ENCODE results near the gene PARP3.

Gene PARP3

DNA sequence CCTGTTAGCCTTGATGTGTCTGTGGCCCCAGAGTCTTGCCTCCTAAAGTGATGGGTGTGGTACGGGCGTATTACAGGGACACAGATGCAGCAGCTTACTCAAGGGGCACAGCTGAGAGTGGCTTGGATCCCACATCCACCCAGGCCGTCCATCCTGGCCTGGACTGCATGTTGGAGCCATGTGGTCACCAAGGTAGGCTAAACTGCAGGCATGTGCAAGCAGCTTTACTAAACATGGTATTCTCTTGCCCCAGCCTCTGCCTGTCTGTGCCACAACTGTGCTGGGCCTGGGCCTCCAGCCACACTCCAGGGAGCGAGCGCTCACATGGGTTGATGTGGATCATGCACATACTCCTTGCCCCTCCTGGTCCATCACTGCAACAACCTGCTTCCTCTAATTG is 7.0 kb downstream of the PARP3 start:
- DNase-seq = no peak

DNA sequence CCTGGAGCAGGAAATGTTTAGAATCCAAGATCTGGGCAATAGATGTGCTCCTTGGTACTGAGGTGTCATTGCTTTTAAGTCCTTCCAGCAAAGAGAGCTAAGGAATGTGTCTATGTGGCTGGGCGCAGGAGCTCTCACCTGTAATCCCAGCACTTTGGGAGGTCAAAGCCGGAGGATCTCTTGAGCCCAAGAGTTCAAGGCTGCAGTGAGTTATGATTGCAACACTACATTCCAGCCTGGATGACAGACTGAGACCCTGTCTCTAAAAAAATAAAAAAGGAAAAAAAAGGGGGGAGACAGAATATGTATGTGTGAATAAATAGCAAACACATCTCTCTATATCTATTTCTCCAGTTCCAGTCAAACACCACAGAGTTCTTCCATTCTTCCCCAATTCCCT is 8.7 kb downstream of the PARP3 start:
- DNase-seq = no peak

DNA sequence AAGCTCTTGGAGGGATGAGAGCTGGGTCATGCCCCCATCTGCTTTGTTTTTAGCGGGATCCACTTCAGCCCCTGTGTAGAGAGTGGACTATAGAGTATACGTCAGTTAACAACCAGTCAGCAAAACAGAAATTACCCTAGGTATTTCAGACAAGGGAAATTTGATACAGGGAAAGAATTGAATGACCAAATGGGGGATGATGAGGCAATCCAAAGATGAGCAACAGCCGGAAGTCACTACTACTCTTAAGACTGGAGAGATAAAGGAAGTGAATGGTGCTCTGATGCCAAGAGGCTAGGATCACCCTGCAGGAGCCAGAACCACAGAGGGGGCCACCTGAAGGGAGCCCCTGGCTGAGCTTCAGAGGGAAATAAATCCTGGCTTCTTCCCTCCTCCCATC is 11.3 kb downstream of the PARP3 start:
- no peak for DNase-seq

DNA sequence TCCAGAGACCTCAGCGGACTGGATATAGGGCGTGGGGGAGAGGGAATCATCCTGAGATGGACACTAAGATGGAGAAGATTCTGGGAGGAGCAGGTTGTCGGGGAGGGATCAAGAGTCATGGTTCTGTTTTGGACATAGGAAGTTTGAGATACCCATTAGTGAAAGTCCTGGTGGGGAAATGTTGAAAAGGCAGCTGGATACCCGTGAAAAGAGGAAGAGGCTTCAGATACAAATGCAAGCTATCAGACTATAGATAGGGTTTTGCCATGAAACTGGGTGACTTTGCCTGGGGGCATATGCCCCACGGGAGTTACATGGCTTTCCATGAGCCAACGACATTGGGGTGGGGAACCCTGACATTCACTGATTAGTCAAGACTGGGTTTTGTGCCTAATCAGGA is 11.9 kb downstream of the PARP3 start:
- no peak for DNase-seq

DNA sequence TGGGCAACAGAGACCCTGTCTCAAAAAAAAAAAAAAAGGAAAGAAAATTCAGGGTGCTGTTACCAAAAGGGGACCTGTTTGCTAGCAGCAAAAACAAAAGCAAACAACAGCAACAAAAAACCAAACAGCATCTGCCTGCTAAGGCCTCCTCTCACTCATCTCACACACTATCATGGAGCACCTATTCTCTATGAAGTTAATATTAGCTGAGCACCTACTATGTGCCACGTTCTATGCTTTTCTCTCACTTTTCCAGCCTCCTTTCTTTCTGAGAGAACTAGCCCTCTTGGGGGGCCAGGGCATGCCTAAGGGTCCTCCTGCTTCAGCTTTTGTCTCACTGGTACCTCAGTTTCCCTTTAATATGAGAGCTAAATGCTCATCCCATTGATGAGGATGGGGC is 12.6 kb downstream of the PARP3 start:
- DNase-seq = no peak

DNA sequence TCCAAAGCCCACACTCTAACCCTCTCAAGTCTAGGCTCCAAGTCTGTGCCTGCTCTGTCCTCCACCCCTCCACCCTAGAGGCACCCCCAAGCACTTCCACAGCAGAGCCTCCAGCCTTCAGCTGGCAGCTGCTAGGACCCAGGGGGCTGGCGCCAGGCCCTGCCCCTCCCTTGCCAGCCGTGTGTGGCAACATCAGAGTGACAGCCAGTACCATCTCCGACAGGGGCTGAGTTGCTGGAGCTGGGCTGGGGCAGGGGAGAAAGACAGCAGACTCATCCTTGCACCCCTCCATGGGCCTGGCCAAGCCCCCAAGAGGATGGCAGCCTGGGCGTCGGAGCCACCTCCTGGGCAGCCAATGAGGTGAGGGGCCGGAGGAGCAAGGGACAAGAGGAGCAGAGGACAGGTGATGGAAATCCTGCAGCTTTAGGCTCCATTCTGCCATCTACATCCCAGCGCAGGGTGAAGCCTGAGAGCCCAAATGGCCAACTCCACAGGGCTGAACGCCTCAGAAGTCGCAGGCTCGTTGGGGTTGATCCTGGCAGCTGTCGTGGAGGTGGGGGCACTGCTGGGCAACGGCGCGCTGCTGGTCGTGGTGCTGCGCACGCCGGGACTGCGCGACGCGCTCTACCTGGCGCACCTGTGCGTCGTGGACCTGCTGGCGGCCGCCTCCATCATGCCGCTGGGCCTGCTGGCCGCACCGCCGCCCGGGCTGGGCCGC is 13.2 kb downstream of the PARP3 start, which contains the start of gene GPR62:
Gene GPR62 (plus strand): TSS at position 207 of the 718 bp plus-strand sequence. CDS start 272 bp downstream, at position 479.
- DNase-seq = no peak

DNA sequence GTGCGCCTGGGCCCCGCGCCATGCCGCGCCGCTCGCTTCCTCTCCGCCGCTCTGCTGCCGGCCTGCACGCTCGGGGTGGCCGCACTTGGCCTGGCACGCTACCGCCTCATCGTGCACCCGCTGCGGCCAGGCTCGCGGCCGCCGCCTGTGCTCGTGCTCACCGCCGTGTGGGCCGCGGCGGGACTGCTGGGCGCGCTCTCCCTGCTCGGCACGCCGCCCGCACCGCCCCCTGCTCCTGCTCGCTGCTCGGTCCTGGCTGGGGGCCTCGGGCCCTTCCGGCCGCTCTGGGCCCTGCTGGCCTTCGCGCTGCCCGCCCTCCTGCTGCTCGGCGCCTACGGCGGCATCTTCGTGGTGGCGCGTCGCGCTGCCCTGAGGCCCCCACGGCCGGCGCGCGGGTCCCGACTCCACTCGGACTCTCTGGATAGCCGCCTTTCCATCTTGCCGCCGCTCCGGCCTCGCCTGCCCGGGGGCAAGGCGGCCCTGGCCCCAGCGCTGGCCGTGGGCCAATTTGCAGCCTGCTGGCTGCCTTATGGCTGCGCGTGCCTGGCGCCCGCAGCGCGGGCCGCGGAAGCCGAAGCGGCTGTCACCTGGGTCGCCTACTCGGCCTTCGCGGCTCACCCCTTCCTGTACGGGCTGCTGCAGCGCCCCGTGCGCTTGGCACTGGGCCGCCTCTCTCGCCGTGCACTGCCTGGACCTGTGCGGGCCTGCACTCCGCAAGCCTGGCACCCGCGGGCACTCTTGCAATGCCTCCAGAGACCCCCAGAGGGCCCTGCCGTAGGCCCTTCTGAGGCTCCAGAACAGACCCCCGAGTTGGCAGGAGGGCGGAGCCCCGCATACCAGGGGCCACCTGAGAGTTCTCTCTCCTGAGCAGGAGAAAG is 14.0 kb downstream of the PARP3 start:
- DNase-seq = peak; percentile 37

DNA sequence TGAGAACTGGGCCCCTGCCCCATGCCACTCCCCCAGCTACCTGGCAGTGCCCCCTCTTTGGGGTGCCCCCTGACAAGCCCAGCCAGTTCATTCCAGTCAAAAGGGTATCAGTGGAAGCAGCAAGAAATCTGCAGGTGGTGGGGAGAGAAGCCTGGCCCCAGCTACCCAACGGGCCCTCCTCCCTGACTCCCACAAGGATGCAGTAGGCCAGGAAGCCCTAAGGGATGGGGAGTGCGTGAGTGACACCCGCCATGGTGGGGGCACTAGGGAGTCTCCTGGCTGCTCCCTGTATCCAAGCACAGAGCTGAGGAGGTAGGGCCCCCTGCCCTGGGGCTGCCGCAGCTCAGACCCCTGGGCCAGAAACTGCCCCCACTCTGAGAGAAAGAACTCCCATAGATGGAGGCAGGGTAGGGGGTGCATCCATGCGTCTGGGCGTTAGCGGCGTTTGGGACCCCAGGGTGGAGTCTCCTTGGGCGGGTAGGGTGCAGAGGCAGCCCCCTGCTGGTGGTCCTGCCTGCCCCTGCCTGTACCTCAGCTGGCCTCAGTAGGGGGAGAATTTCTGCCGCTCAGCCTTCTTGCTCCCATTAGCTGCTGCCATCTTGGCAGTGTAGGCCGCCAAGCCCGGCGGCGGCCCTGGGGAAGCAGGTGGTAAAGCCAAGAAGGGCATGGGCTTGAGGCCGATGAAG is 15.5 kb downstream of the PARP3 start:
- no peak for DNase-seq

DNA sequence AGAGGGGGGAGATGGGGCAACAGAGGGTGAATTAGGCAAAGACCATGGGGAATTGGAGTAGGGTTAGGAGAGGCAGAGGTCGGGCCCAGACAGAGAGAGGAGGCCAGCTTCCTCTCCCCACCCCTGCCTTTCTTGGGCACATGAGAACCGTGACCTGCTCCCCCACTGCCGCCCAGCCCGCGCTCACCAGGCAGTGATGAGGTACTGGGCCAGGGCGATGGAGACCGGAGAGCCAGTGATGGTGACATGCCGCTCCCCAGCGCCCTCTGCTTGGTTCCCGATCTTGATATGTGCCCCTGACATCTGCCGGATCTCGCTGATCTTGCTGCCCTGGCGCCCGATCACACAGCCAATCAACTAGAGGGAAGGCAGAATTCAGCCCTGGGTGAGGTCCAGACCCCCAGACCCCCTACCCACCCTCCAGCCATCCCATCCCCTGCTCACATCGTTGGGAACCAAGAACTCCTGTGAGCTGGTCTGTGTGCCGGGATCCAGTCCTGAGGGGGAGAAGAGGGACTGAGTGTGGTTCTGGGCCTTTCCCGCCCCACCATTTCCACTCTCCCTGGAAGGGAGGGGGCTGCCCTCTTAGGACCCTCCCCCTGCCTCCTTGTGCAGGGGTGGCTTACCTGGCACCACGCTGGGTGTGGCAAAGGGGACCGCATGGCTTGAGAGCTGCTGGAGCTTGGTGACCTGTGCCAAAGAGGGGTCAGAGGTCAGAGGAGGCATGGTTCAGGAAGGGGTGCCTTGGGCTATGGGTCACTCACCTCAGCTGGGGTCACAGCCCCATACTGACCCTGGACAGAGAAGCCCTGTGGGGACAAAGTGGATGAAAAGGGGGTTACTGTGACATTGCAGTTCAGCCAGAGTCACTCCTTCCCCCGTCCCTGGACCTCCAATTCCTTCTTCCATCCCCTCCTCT is 16.7 kb downstream of the PARP3 start:
- no peak for DNase-seq

DNA sequence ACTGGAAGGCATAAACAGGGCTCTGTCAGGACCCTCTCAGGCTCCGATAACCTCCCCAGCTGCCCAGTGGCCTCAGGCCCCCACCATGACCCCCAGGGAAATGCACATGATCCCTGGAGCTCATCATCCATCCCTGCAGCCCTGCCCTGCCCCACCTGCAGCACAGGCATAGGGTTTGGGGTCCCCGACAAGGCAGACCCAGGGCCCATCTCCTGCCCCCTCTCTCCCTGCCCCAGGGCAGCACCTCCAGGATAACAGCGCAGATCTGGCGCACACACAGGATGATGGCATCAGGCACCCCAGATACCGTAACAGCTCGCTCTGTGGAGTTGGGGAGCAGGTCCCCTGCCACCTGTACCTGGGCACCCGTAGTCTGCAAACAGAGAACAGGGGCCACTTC is 17.5 kb downstream of the PARP3 start:
- DNase-seq = no peak

DNA sequence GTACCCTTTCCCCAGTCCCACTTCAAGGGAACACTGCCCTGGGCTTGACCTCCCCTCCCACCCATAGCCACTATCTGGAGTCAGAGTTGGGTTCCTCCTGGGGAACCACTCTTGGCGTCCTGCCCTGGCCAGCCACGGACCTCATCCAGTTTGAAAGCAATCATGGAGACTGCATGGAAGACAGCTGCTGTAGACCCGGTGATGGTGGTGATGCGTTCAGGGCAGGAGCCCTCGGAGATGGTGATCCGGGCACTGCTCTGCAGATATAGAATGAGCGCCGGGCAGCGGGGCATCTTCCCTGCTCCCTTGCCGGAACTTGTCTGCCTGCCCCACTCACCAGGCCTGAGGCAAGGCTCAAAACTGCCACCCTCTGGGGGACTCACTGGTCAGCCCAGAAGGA is 18.2 kb downstream of the PARP3 start:
- no peak for DNase-seq

DNA sequence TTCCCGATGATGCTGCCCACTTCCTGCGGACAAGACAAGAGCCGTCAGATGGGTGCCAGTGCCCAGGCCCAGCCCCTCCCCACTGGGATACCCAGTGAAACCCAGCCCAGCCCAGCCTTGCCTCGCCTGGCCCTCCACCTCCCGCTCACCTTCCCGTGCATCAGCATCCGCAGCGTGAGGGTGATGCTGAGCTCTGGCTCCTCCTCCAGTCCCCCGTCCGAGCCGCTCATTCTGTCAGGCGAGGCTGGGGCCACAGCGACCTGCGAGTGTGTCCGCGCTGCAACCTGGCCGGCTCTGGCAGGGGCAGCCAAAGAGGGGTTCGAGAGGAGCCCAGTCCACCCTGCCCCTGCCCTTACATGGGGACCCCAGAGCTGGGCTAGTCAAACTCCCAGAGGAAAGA is 18.8 kb downstream of the PARP3 start:
- no peak for DNase-seq

DNA sequence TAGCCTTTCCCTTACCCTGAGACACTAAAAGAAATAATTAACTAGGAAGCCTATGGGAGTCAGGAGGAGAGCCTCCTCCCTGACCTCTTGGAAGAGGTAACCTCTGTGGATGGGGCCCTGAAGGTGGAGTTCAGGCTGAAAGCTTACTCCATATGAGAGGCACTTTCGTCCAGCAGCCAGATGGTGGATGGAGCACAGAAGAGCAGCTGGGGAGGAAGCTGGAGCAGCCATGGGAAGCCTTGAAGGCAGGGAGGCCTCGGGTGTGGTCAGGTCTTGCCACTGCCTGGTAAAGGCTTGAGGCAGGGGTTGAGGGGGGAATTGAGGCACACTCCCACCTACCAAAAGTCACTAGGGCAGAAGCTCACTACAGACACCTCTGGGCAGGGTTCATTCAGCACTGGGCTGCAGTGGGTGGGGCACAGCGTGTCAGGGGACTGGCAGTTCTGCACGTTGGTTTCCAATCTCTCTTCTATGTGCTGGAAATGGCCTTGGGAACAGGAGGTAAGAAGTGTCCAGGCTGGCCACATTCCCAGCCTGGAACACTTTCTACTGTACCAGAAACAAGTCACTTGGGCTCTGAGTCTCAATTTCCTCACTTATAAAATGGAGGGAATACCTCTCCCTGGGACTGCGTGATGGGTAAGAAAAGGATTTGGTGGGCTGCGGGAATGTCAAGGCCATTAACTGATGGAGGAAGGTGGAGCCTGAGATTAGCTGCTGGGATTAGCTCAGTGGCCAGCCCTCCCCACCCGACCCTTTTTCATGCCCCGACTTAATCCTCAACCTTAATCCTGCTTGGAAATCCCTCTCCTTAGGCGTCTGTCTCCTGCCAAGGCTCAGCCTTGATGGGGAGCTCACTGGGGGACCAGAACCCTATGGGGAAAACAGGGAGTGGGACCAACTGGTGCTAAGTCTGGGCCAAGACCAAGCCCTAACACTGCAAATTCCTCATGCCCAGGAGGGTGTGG is 19.7 kb downstream of the PARP3 start:
- DNase-seq = no peak

DNA sequence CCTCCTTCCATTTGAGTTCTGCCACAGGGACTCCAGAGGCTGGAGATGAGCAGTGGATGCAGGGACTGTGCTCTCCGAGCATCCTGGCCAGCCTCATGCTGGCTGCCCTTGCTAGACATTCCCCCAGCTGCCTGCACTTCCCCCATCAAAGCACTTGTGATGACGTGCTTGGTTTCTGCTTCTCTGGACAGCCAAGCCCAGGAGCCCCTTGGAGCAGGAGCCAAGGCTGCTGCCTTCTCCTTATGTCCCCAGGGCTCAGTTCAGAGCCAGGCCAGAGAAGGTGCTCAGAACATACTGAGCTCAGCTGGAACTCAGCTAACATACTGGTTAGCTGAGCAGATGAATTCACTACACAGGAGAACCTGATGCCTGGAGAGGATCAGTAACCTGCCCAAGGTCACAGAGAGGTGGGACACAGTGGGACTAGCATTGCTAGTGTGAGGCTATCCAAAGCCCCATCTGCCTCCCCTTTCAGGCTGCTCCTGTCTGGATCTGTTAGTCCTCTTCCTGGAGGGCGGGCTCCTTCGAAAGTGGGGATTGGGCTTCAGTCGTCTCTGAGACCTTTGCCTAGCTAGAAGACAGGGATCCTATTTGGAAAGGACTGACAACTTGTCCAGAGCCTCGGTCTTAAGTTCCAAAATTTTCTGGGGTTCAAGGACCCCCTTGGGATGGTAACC is 20.8 kb downstream of the PARP3 start:
- no peak for DNase-seq

DNA sequence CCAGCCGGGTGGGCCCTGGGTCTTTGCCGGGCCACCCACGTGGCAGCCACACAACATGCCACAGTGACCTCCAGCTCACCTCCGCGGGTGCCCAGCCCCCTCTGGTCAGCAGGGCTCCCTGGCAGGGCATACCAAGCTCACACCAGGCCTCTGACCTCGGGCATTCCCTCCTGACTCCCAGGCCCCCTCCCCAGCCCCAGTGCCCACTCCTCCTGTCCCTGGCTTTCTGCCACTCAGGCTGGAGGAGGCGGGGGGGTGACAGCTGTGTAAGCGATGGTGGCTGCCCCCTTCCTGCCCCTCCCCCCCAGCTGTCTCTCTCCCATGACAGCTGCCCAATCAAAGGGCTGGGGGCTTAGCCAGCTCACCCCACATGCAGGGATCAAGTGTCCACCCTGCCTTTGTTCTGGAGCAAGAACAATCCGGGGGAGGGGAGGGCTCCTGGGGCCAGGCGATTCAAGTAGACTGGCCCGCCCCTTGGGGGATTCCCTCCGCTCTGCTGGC is 21.8 kb downstream of the PARP3 start:
- DNase-seq = no peak

DNA sequence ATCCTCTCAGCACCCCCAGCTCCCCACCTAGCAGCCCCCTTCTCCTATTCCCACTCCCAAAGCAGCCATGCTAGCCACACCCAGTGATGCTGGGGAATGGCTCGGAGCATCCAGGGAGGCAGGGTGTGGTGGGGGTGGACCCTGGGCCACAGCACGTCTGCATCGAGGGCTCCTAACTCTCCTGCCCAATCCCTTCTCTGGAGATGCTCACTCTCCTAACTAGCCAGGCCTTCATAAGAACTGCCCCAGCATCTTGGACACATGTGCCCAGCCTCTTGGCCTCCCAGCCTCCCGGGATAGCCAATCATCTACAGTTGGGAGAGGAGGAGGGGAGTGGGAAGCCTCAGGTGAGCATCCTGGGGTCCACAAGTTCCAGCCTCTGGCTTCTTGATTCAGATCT is 22.4 kb downstream of the PARP3 start:
- DNase-seq = no peak

DNA sequence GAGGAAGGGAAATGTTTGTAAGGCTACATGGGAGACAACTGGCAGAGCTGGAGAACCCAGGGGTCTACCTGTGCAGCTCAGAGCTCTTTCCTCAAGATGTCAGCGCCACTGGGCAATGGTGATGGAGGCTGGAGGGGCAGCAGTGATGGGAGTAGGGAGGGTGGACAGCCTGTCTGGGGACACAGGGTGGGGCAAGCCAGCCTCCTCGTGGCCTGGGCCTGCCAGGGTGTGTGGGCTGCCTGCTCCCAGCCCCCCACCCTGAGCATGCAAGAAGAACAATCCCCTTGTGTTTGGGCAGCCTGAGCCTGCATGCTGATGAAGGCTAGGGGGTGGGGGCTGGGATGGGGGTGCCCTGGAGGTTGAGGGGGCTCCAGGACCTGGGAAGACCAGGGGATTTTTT is 23.9 kb downstream of the PARP3 start:
- DNase-seq = no peak

DNA sequence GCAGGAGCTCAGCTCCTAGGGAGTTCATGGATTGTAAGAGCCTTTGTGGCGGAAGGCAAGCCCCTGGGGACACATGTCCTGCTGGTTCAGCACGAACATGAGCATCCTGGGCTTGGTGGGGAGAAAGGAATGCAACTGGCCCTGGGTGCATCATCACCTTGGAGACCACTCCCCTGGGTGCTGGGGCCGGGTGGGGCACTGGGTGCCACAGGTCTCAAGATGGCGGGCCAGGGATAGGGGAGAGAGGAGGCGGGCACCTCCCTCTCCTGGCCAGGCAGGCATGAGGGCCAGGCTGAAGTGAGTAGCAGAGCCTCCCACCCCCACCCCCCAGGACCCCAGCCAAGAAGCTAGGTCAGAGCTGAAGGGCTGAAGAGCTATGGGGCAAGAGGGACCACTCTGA is 24.3 kb downstream of the PARP3 start:
- no peak for DNase-seq

DNA sequence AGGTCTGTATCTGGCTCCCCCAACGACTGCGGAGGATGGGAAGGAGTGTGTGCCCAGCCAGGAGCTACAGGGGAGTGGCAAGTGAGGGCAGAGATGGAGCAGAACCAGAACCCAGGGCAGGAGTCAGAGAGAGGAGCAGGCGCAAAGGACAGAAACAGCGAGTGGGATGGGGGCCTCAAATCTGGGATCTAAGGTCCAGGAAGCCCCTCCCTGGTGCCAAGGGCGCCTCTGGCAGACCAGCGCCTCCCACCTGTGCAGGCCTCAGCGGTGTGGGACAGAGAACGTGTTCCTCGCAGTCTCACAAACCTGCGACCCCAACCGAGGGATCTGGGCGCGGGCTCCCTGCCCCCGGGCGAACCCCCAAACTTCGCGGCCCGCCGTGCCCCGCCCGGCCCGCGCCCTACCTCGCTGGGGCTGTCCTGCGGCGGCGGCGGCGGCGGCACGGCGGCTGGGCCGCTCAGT is 24.8 kb downstream of the PARP3 start:
- no peak for DNase-seq

DNA sequence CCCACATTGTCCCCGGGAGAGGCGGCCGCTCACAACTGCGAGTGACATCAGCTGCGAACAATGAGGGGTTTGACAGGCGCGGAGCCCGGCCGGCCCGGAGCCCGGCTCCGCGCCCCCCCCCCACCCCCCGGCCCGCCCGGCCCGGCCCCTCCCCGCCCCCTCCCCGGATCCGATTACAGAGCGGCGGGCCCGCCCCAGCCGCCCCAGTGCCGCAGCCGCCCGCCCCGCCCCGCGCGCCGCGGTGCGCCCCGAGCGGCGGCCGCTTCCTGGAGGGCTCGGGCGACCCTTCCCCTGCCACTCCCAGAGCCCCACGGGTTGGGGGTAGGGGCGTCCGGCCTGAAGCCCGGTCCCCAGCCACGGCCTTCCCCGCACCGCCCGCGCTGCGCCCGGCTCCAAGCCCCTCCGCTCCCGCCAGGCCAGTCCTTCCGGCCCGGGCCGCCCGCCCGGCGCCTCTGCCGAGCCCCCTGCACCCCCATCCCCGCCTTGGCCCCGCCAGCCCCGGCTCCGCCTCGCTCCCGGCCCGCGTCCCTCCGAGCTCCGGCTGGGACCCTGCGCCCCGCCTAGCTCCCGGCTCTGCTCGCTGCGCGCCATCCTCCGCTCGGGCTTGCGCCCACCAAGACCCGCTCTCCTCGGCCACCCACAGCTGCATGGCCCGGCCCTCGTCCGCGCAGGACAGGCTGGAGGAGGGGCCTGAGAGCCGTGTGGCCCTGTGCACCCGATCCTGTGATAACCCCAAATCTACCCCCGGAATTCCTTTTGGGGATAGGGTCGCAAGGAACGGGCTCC is 25.4 kb downstream of the PARP3 start, which contains the start of gene PCBP4:
Gene PCBP4 (minus strand): TSS at position 71 of the 786 bp plus-strand sequence. CDS start 6,214 bp downstream, outside the sequence.
- DNase-seq = no peak
